Fibroblast of pulmonary artery (primary cell): ENCODE results near the gene ESR1.
A peak's percentile ranks its signal among the peaks of the same experiment; 100 is the strongest.
"Not testable (repeated sequence)": the region's sequence is repeated elsewhere in the genome, so short reads cannot be mapped to it uniquely, and the experiment has no call there.

ENCODE experiments used
- DNase-seq: peaks from one replicate; pipeline ENCODE4 v3.0.0-alpha.2; 2010; ENCODE audit warnings: low read depth
- H3K4me3 ChIP-seq: replicated peaks from 2 replicates; pipeline ENCODE4 v1.5.1; 2011; ENCODE audit warnings: low read depth, mild to moderate bottlenecking, control low read depth, low read length, moderate library complexity
- CTCF ChIP-seq: IDR thresholded peaks from 2 replicates; pipeline ENCODE4 v1.5.1; 2011; ENCODE audit warnings: mild to moderate bottlenecking, control low read depth, low read length, inconsistent platforms; ENCODE audit errors: missing control alignments

The ESR1 gene

GRCh38 chr6:151837223-151837622 lies 29.7 kb downstream of the ESR1 start:
- no peak for DNase-seq
- no peak for TF ChIP-seq CTCF
- no peak overlapping the region for H3K4me3 ChIP-seq

GRCh38 chr6:151842816-151843215 lies 35.3 kb downstream of the ESR1 start:
- no peak for TF ChIP-seq CTCF
- no peak for DNase-seq

GRCh38 chr6:151847064-151847463 lies 39.6 kb downstream of the ESR1 start:
- no peak for TF ChIP-seq CTCF
- H3K4me3 ChIP-seq = no peak overlapping the region
- peak; percentile 71 for DNase-seq

More at GRCh38 chr6:151842816-151843215, 35.3 kb downstream of the ESR1 start:
- no peak overlapping the region for H3K4me3 ChIP-seq

- DNase-seq = no peak
- no peak for TF ChIP-seq CTCF
- no peak overlapping the region for H3K4me3 ChIP-seq
Measured at GRCh38 chr6:151850479-151851003, 43.1 kb downstream of the ESR1 start.

- no peak for TF ChIP-seq CTCF
- no peak overlapping the region for H3K4me3 ChIP-seq
- DNase-seq = no peak
Measured at GRCh38 chr6:151858294-151858693, 50.8 kb downstream of the ESR1 start.

- H3K4me3 ChIP-seq = no peak overlapping the region
- no peak for DNase-seq
- no peak for TF ChIP-seq CTCF
Measured at GRCh38 chr6:151862461-151862860, 55.0 kb downstream of the ESR1 start.

GRCh38 chr6:151867361-151867869 lies 59.9 kb downstream of the ESR1 start:
- DNase-seq, H3K4me3 ChIP-seq: not testable (repeated sequence)

GRCh38 chr6:151869345-151869744 lies 61.9 kb downstream of the ESR1 start:
- H3K4me3 ChIP-seq = no peak overlapping the region
- no peak for TF ChIP-seq CTCF
- peak; percentile 26 for DNase-seq
